Panc1 (cell line): ENCODE results near the gene COASY. TPM values are rescaled to one million over a fixed set of nuclear protein-coding genes. Genes with fewer than 3 reads are reported as not detected.
A peak's percentile ranks its signal among the peaks of the same experiment; 100 is the strongest.

Source experiments
- ATAC-seq: fragments of 200-7000 bp; cut with Tn5 transposase; 2 replicates; pipeline ENCODE4 v1.9.1; 2020; ENCODE audit warnings: mild to moderate bottlenecking, moderate library complexity
- BruUV-seq: library from RNA; stranded (reverse); fragments of 400-500 nt; replicated peaks from 2 replicates; lab custom pipeline; 2021; lab: Mats Ljungman, UMichigan
- CTCF ChIA-PET: fragments of 300-600 bp; sonication (Branson Sonifier 250); formaldehyde crosslinking; loops from one replicate; lab custom pipeline; 2022; ENCODE audit warnings: antibody characterized with exemption; lab: Charles Lee
- POLR2A ChIA-PET: fragments of 300-600 bp; sonication (Branson Sonifier 250); formaldehyde crosslinking; loops from one replicate; lab custom pipeline; 2022; ENCODE audit warnings: antibody characterized with exemption; lab: Charles Lee
- DNase-seq: peaks from one replicate; pipeline ENCODE4 v3.0.0-alpha.2; 2010; ENCODE audit warnings: low read depth, low spot score
- H3K27ac ChIP-seq: 2 replicates; pipeline ENCODE4 v1.5.1; 2011; ENCODE audit warnings: mild to moderate bottlenecking, low read length, inconsistent platforms
- H3K27me3 ChIP-seq: fragments of 200-500 bp; sonication (Bioruptor generic); 2 replicates; pipeline ENCODE4 v1.6.0; 2014; ENCODE audit warnings: low read length, inconsistent platforms; ENCODE audit not compliant: control insufficient read depth, insufficient read depth
- H3K36me3 ChIP-seq: fragments of 200-500 bp; sonication (Bioruptor generic); 2 replicates; pipeline ENCODE4 v1.5.1; 2014; ENCODE audit warnings: inconsistent platforms, mild to moderate bottlenecking, low read length, moderate library complexity; ENCODE audit not compliant: control insufficient read depth, insufficient read depth
- H3K4me1 ChIP-seq: 2 replicates; pipeline ENCODE4 v1.5.1; 2011; ENCODE audit warnings: inconsistent platforms, mild to moderate bottlenecking, low read length, moderate library complexity; ENCODE audit not compliant: control insufficient read depth, insufficient read depth
- H3K4me3 ChIP-seq, 2 experiments: 2 replicates each; pipeline ENCODE4 v1.5.1; 2011 to 2012; ENCODE audit warnings: low read depth in 2 of 2, low read length in 2 of 2, mild to moderate bottlenecking in 2 of 2, inconsistent platforms in 1 of 2, moderate library complexity in 1 of 2
- H3K9me3 ChIP-seq: fragments of 200-500 bp; sonication (Bioruptor generic); 2 replicates; pipeline ENCODE4 v1.5.1; 2014; ENCODE audit warnings: low read depth, mild to moderate bottlenecking, inconsistent platforms, low read length, moderate library complexity; ENCODE audit not compliant: control insufficient read depth, insufficient read depth
- POLR2AphosphoS5 ChIP-seq: IDR thresholded peaks from 2 replicates; pipeline ENCODE4 v1.6.1; 2012; ENCODE audit warnings: mild to moderate bottlenecking, low read depth, low read length, moderate library complexity
- SIN3A ChIP-seq: IDR thresholded peaks from 2 replicates; pipeline ENCODE4 v1.6.1; 2012; ENCODE audit warnings: low read depth, mild to moderate bottlenecking, low read length, moderate library complexity, borderline replicate concordance; ENCODE audit not compliant: insufficient read depth
- TCF7L2 ChIP-seq: IDR thresholded peaks from 2 replicates; pipeline ENCODE4 v1.6.1; 2011; ENCODE audit warnings: mild to moderate bottlenecking, low read depth, low read length, inconsistent platforms
- in situ Hi-C: cut with HindIII; loops from 2 replicates; pipeline ENCODE4 v1.10.0; 2016; ENCODE audit warnings: low sequenced_read_pairs, low pct_unique_long_range_greater_than_20kb
- intact Hi-C: fragments of 100-400 bp; cut with micrococcal nuclease; formaldehyde crosslinking; loops from one replicate; pipeline ENCODE4 v1.10.0; 2022; ENCODE audit not compliant: unreplicated experiment
- total RNA-seq: library from RNA; stranded (reverse); gene quantifications from one replicate; pipeline ENCODE4 v1.2.1, GENCODE V29; 2021; ENCODE audit not compliant: unreplicated experiment
- TF ChIP-seq, protein P1 (sequence below): fragments of 450-650 bp; IDR thresholded peaks from 2 replicates; pipeline ENCODE4 v1.5.1; 2017; ENCODE audit warnings: mild to moderate bottlenecking
- TF ChIP-seq, protein P2 (sequence below), 2 experiments: IDR thresholded peaks; 2 replicates each; pipeline ENCODE4 v1.6.1; 2011 to 2012; ENCODE audit warnings: low read depth in 2 of 2, control low read depth in 1 of 2, low read length in 1 of 2, mild to moderate bottlenecking in 1 of 2, moderate library complexity in 1 of 2; ENCODE audit not compliant: insufficient read depth in 1 of 2

The COASY gene
- total RNA-seq, 1 experiment from 2014 or later: 76.7 TPM

DNA sequence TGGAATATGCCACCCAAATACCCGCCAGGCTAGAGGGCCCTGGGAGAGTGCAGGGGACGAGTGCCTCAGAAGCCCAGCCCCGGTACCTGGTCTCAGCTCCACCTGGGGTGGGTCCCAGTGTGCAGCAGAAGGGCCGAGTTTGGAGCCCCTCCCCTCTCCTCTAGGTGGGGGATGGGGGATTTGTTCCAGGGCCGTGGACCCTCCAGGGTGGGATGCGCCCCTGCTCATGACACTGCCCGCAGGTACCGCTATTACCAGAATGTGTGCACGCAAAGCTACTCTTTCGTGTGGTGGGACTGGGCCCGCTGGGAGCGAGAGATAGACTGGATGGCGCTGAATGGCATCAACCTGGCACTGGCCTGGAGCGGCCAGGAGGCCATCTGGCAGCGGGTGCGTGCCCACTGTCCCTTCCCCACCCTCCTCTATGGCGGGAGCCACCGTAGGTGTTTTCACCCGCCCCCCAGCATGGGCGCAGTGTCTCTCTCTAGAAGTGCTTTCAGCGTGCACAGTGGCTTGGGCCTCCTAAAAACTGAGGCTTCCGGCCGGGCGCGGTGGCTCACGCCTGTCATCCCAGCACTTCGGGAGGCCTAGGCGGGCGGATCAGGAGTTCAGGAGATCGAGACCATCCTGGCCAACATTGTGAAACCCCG is 24.7 kb upstream of the COASY start:
- BruUV-seq: no TSS peak
- H3K4me1 ChIP-seq: peaks cover 33% of the 10 kb centered on the region
- no peaks in the 10 kb centered on the region for H3K9me3 ChIP-seq
- H3K36me3 ChIP-seq: no peaks in the 10 kb centered on the region; the same call in 1 of the 2 replicates
- H3K4me3 ChIP-seq: peak overlapping the region; percentile 62 to 76
- ChIA-PET CTCF (no interaction called here), POLR2A (no interaction called here)
- peak overlapping the region; percentile 79 for H3K27ac ChIP-seq
- in situ Hi-C loops (no loop called here), intact Hi-C loops (no loop called here)
- no peaks in the 10 kb centered on the region for H3K27me3 ChIP-seq
- DNase-seq (no peak), ATAC-seq (no peak)
- TF ChIP-seq, protein P1, sequence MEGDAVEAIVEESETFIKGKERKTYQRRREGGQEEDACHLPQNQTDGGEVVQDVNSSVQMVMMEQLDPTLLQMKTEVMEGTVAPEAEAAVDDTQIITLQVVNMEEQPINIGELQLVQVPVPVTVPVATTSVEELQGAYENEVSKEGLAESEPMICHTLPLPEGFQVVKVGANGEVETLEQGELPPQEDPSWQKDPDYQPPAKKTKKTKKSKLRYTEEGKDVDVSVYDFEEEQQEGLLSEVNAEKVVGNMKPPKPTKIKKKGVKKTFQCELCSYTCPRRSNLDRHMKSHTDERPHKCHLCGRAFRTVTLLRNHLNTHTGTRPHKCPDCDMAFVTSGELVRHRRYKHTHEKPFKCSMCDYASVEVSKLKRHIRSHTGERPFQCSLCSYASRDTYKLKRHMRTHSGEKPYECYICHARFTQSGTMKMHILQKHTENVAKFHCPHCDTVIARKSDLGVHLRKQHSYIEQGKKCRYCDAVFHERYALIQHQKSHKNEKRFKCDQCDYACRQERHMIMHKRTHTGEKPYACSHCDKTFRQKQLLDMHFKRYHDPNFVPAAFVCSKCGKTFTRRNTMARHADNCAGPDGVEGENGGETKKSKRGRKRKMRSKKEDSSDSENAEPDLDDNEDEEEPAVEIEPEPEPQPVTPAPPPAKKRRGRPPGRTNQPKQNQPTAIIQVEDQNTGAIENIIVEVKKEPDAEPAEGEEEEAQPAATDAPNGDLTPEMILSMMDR: no peak
- TF ChIP-seq, protein P2, sequence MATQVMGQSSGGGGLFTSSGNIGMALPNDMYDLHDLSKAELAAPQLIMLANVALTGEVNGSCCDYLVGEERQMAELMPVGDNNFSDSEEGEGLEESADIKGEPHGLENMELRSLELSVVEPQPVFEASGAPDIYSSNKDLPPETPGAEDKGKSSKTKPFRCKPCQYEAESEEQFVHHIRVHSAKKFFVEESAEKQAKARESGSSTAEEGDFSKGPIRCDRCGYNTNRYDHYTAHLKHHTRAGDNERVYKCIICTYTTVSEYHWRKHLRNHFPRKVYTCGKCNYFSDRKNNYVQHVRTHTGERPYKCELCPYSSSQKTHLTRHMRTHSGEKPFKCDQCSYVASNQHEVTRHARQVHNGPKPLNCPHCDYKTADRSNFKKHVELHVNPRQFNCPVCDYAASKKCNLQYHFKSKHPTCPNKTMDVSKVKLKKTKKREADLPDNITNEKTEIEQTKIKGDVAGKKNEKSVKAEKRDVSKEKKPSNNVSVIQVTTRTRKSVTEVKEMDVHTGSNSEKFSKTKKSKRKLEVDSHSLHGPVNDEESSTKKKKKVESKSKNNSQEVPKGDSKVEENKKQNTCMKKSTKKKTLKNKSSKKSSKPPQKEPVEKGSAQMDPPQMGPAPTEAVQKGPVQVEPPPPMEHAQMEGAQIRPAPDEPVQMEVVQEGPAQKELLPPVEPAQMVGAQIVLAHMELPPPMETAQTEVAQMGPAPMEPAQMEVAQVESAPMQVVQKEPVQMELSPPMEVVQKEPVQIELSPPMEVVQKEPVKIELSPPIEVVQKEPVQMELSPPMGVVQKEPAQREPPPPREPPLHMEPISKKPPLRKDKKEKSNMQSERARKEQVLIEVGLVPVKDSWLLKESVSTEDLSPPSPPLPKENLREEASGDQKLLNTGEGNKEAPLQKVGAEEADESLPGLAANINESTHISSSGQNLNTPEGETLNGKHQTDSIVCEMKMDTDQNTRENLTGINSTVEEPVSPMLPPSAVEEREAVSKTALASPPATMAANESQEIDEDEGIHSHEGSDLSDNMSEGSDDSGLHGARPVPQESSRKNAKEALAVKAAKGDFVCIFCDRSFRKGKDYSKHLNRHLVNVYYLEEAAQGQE (IDR thresholded peaks at IDR 0.05; ENCODE audit: insufficient read depth in 1 of 2, low read depth in 2 of 2, low read length in 1 of 2): no peak
- no peak for TF ChIP-seq SIN3A
- no peak for TF ChIP-seq POLR2AphosphoS5
- no peak for TF ChIP-seq TCF7L2

DNA sequence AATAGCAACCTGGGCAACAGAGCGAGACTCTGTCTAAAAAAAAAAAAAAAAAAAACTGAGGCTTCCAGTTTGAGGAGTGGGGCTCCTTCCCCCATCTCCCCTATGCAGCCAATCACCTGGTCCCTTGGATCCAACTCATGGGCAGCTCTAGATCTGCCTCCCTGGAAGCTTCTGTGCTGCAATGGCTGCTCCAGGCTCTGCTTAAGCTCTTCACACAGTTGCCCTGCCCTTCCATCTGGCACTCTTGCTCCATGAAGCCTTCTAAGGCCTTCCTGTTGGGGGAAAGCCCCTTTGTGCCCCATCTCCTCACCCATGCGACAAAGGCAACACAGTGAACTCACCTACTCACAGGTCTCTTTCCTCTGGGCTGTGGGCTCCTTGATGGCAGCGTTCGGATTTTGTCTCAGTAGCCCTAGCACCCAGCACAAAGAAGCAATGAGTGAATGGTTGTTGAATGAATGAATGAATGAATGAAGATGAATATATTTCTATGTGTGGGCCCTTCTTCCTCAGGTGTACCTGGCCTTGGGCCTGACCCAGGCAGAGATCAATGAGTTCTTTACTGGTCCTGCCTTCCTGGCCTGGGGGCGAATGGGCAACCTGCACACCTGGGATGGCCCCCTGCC is 24.0 kb upstream of the COASY start:
- TSS peak; percentile 66 for BruUV-seq

More for the DNA sequence above, 24.0 kb upstream of the COASY start:
- H3K4me1 ChIP-seq: peaks cover 33% of the 10 kb centered on the region
- no peak for TF ChIP-seq TCF7L2
- TF ChIP-seq, protein P1: no peak
- TF ChIP-seq, protein P2 (IDR thresholded peaks at IDR 0.05; ENCODE audit: insufficient read depth in 1 of 2, low read depth in 2 of 2, low read length in 1 of 2): no peak
- TF ChIP-seq SIN3A: no peak
- no peak for TF ChIP-seq POLR2AphosphoS5
- intact Hi-C loops: no loop called here
- H3K36me3 ChIP-seq: no peaks in the 10 kb centered on the region; the same call in 1 of the 2 replicates
- no peak overlapping the region for H3K4me3 ChIP-seq
- H3K27me3 ChIP-seq: no peaks in the 10 kb centered on the region
- CTCF ChIA-PET: interaction anchor here (0.6 kb wide), 1 partner anchor 455 kb away, joined by 5 read pairs; no protein-coding TSS in a partner anchor
- H3K27ac ChIP-seq: 0 out of 2 replicates have a peak overlapping the region, but pooled peaks have one; percentile 12
- in situ Hi-C loops: no loop called here
- no peaks in the 10 kb centered on the region for H3K9me3 ChIP-seq
- POLR2A ChIA-PET: no interaction called here
- ATAC-seq (no peak), DNase-seq (no peak)
